ENCODE results near the gene CD47.

CD47 gene

GRCh38 chr3:108092501-108092900 lies 1.7 kb upstream of the CD47 start:
- H3K27ac ChIP-seq (ENCODE audit: insufficient read depth, low read depth, low read length, poor library complexity, severe bottlenecking) = no peak overlapping the region
- H3K4me1 ChIP-seq (ENCODE audit: control insufficient read depth, insufficient read depth, low read length) = no peaks in the 10 kb centered on the region
- H3K36me3 ChIP-seq (ENCODE audit: control insufficient read depth, insufficient read depth, low read length) = no peaks in the 10 kb centered on the region
- H3K4me3 ChIP-seq (ENCODE audit: insufficient read depth, low read depth, low read length) = no peak overlapping the region
- no peaks in the 10 kb centered on the region for H3K9me3 ChIP-seq (ENCODE audit: control insufficient read depth, low read length)
- H3K27me3 ChIP-seq (ENCODE audit: control insufficient read depth, insufficient read depth, low read length, poor library complexity, severe bottlenecking) = peaks cover 34% of the 10 kb centered on the region
- WGBS, 2 experiments = 94 to 98% methylated on average over 3 of the region's 3 CpGs

GRCh38 chr3:108091498-108092250 lies 843 bp upstream of the CD47 start:
- H3K9me3 ChIP-seq (ENCODE audit: control insufficient read depth, low read length) = no peaks in the 10 kb centered on the region
- no peaks in the 10 kb centered on the region for H3K4me1 ChIP-seq (ENCODE audit: control insufficient read depth, insufficient read depth, low read length)
- peaks cover 34% of the 10 kb centered on the region for H3K27me3 ChIP-seq (ENCODE audit: control insufficient read depth, insufficient read depth, low read length, poor library complexity, severe bottlenecking)

GRCh38 chr3:108090049-108090700 lies 656 bp downstream of the CD47 start:
- H3K27ac ChIP-seq (ENCODE audit: insufficient read depth, low read depth, low read length, poor library complexity, severe bottlenecking) = no peak overlapping the region
- H3K36me3 ChIP-seq (ENCODE audit: control insufficient read depth, insufficient read depth, low read length) = no peaks in the 10 kb centered on the region
- peaks cover 34% of the 10 kb centered on the region for H3K27me3 ChIP-seq (ENCODE audit: control insufficient read depth, insufficient read depth, low read length, poor library complexity, severe bottlenecking)
- no peaks in the 10 kb centered on the region for H3K4me1 ChIP-seq (ENCODE audit: control insufficient read depth, insufficient read depth, low read length)
- WGBS, 2 experiments = 1% methylated on average over 29 of the region's 29 CpGs
- H3K9me3 ChIP-seq (ENCODE audit: control insufficient read depth, low read length) = no peaks in the 10 kb centered on the region
- peak overlapping the region; percentile 86 for H3K4me3 ChIP-seq (ENCODE audit: insufficient read depth, low read depth, low read length)

More at GRCh38 chr3:108091498-108092250, 843 bp upstream of the CD47 start:
- WGBS, 2 experiments = 38 to 40% methylated on average over 41 of the region's 41 CpGs
- Histone ChIP-seq H3K4me3 (ENCODE audit: insufficient read depth, low read depth, low read length) (peak overlapping the region; percentile 86), H3K27ac (ENCODE audit: insufficient read depth, low read depth, low read length, poor library complexity, severe bottlenecking) (no peak overlapping the region), H3K36me3 (ENCODE audit: control insufficient read depth, insufficient read depth, low read length) (no peaks in the 10 kb centered on the region)

GRCh38 chr3:108089579-108089978 lies 1.3 kb downstream of the CD47 start:
- H3K36me3 ChIP-seq (ENCODE audit: control insufficient read depth, insufficient read depth, low read length) = no peaks in the 10 kb centered on the region
- H3K4me3 ChIP-seq (ENCODE audit: insufficient read depth, low read depth, low read length) = peak overlapping the region; percentile 86
- H3K4me1 ChIP-seq (ENCODE audit: control insufficient read depth, insufficient read depth, low read length) = no peaks in the 10 kb centered on the region
- 13 to 18% methylated on average over 7 to 10 of the region's 10 CpGs for WGBS, 2 experiments
- no peaks in the 10 kb centered on the region for H3K9me3 ChIP-seq (ENCODE audit: control insufficient read depth, low read length)
- H3K27ac ChIP-seq (ENCODE audit: insufficient read depth, low read depth, low read length, poor library complexity, severe bottlenecking) = no peak overlapping the region
- H3K27me3 ChIP-seq (ENCODE audit: control insufficient read depth, insufficient read depth, low read length, poor library complexity, severe bottlenecking) = peaks cover 34% of the 10 kb centered on the region

- H3K27ac ChIP-seq (ENCODE audit: insufficient read depth, low read depth, low read length, poor library complexity, severe bottlenecking) = no peak overlapping the region
- WGBS, 2 experiments = 87 to 90% methylated on average over 2 of the region's 2 CpGs
- no peaks in the 10 kb centered on the region for H3K9me3 ChIP-seq (ENCODE audit: control insufficient read depth, low read length)
- no peak overlapping the region for H3K4me3 ChIP-seq (ENCODE audit: insufficient read depth, low read depth, low read length)
- H3K27me3 ChIP-seq (ENCODE audit: control insufficient read depth, insufficient read depth, low read length, poor library complexity, severe bottlenecking) = peaks cover 34% of the 10 kb centered on the region
- no peaks in the 10 kb centered on the region for H3K4me1 ChIP-seq (ENCODE audit: control insufficient read depth, insufficient read depth, low read length)
- no peaks in the 10 kb centered on the region for H3K36me3 ChIP-seq (ENCODE audit: control insufficient read depth, insufficient read depth, low read length)
These were observed 2.1 kb downstream of the CD47 start for GRCh38 chr3:108088697-108089096.

- H3K4me1 ChIP-seq (ENCODE audit: control insufficient read depth, insufficient read depth, low read length) = no peaks in the 10 kb centered on the region
- WGBS, 2 experiments = 100% methylated on average over 1 to 2 of the region's 4 CpGs
- H3K9me3 ChIP-seq (ENCODE audit: control insufficient read depth, low read length) = no peaks in the 10 kb centered on the region
- H3K27me3 ChIP-seq (ENCODE audit: control insufficient read depth, insufficient read depth, low read length, poor library complexity, severe bottlenecking) = peaks cover 34% of the 10 kb centered on the region
- H3K36me3 ChIP-seq (ENCODE audit: control insufficient read depth, insufficient read depth, low read length) = no peaks in the 10 kb centered on the region
- H3K4me3 ChIP-seq (ENCODE audit: insufficient read depth, low read depth, low read length) = no peak overlapping the region
- H3K27ac ChIP-seq (ENCODE audit: insufficient read depth, low read depth, low read length, poor library complexity, severe bottlenecking) = no peak overlapping the region
These were observed 2.7 kb downstream of the CD47 start for GRCh38 chr3:108088146-108088545.

- Histone ChIP-seq H3K4me1 (ENCODE audit: control insufficient read depth, insufficient read depth, low read length) (no peaks in the 10 kb centered on the region), H3K36me3 (ENCODE audit: control insufficient read depth, insufficient read depth, low read length) (no peaks in the 10 kb centered on the region), H3K4me3 (ENCODE audit: insufficient read depth, low read depth, low read length) (no peak overlapping the region), H3K27me3 (ENCODE audit: control insufficient read depth, insufficient read depth, low read length, poor library complexity, severe bottlenecking) (peaks cover 20% of the 10 kb centered on the region), H3K27ac (ENCODE audit: insufficient read depth, low read depth, low read length, poor library complexity, severe bottlenecking) (no peak overlapping the region), H3K9me3 (ENCODE audit: control insufficient read depth, low read length) (no peaks in the 10 kb centered on the region)
- WGBS, 2 experiments = 96% methylated on average over 4 of the region's 4 CpGs
These were observed 4.2 kb downstream of the CD47 start for GRCh38 chr3:108086653-108087052.

- no peaks in the 10 kb centered on the region for H3K4me1 ChIP-seq (ENCODE audit: control insufficient read depth, insufficient read depth, low read length)
- no peaks in the 10 kb centered on the region for H3K9me3 ChIP-seq (ENCODE audit: control insufficient read depth, low read length)
- H3K27ac ChIP-seq (ENCODE audit: insufficient read depth, low read depth, low read length, poor library complexity, severe bottlenecking) = no peak overlapping the region
- H3K36me3 ChIP-seq (ENCODE audit: control insufficient read depth, insufficient read depth, low read length) = no peaks in the 10 kb centered on the region
- WGBS, 2 experiments = 90 to 95% methylated on average over 2 of the region's 2 CpGs
- H3K27me3 ChIP-seq (ENCODE audit: control insufficient read depth, insufficient read depth, low read length, poor library complexity, severe bottlenecking) = peaks cover 13% of the 10 kb centered on the region
- H3K4me3 ChIP-seq (ENCODE audit: insufficient read depth, low read depth, low read length) = no peak overlapping the region
These were observed 5.0 kb downstream of the CD47 start for GRCh38 chr3:108085810-108086350.

- Histone ChIP-seq H3K4me1 (ENCODE audit: control insufficient read depth, insufficient read depth, low read length) (no peaks in the 10 kb centered on the region), H3K4me3 (ENCODE audit: insufficient read depth, low read depth, low read length) (no peak overlapping the region), H3K36me3 (ENCODE audit: control insufficient read depth, insufficient read depth, low read length) (no peaks in the 10 kb centered on the region), H3K27ac (ENCODE audit: insufficient read depth, low read depth, low read length, poor library complexity, severe bottlenecking) (no peak overlapping the region), H3K9me3 (ENCODE audit: control insufficient read depth, low read length) (no peaks in the 10 kb centered on the region), H3K27me3 (ENCODE audit: control insufficient read depth, insufficient read depth, low read length, poor library complexity, severe bottlenecking) (peaks cover 12% of the 10 kb centered on the region)
These were observed 5.5 kb downstream of the CD47 start for GRCh38 chr3:108085370-108085769.

- no peaks in the 10 kb centered on the region for H3K36me3 ChIP-seq (ENCODE audit: control insufficient read depth, insufficient read depth, low read length)
- no peak overlapping the region for H3K27ac ChIP-seq (ENCODE audit: insufficient read depth, low read depth, low read length, poor library complexity, severe bottlenecking)
- no peaks in the 10 kb centered on the region for H3K9me3 ChIP-seq (ENCODE audit: control insufficient read depth, low read length)
- no peaks in the 10 kb centered on the region for H3K4me1 ChIP-seq (ENCODE audit: control insufficient read depth, insufficient read depth, low read length)
- no peaks in the 10 kb centered on the region for H3K27me3 ChIP-seq (ENCODE audit: control insufficient read depth, insufficient read depth, low read length, poor library complexity, severe bottlenecking)
- 89 to 93% methylated on average over 5 of the region's 5 CpGs for WGBS, 2 experiments
- no peak overlapping the region for H3K4me3 ChIP-seq (ENCODE audit: insufficient read depth, low read depth, low read length)
These were observed 11.0 kb downstream of the CD47 start for GRCh38 chr3:108079877-108080276.
